ENCODE results near the gene CEMP1.

CEMP1 gene

DNA sequence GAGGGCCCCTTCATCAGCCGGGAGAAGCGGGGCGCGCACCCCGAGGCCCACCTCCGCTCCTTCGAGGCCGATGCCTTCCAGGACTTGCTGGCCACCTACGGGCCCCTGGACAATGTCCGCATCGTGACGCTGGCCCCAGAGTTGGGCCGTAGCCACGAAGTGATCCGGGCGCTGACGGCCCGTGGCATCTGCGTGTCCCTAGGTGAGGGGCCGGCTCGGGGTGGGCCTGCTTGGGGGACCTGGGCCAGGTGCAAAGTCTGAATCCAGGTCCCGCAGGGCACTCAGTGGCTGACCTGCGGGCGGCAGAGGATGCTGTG, 3.5 kb downstream of the CEMP1 start:
- Histone ChIP-seq H3K4me3 (ENCODE audit: low read depth, low read length) (no peak overlapping the region), H3K27me3 (ENCODE audit: control insufficient read depth, insufficient read depth, low read length) (no peaks in the 10 kb centered on the region), H3K9me3 (ENCODE audit: control insufficient read depth, insufficient read depth, low read length) (no peaks in the 10 kb centered on the region), H3K27ac (ENCODE audit: low read depth, low read length) (no peak overlapping the region), H3K36me3 (ENCODE audit: control insufficient read depth, insufficient read depth, low read length) (peaks cover 54% of the 10 kb centered on the region), H3K9ac (ENCODE audit: low read depth, low read length) (no peak overlapping the region), H3K4me1 (ENCODE audit: control insufficient read depth, insufficient read depth, low read length) (no peaks in the 10 kb centered on the region; the same call in 1 of the 2 replicates)

DNA sequence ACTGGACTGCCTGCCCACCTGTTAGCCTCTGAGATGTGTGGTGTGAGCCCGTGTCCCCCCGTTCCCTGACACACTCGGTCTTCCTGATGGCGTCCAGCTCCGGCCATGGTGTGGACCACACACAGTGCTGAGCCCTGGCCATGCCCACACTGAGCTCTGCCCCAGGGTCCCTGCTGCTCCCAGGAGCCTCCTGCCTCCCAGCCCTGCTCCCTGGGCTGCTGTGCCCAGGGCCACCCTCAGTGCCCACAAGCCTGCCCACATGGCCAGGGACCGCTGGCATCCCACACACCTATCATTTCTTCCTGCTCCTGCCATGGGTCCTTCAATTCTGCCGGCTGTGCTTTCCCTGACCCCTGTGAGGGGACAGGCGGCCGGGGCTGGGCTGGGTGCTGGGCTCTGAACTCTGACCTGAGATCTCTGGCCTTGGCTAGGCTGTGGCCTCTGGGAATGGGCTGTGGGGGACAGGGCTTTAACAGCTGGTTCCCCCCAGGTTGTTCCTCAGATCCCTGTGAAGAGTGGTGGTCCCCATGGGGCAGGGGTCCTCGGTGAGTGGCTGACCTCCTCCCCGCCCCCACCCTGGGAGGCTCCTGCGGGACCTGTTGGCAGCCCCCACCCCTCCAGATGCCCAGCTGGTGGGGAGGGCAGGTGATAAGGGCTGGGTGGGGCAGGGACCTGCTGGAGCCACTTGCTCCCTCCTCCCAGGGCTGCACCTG, 4.0 kb downstream of the CEMP1 start:
- no peaks in the 10 kb centered on the region for H3K27me3 ChIP-seq (ENCODE audit: control insufficient read depth, insufficient read depth, low read length)
- no peak overlapping the region for H3K9ac ChIP-seq (ENCODE audit: low read depth, low read length)
- no peaks in the 10 kb centered on the region for H3K9me3 ChIP-seq (ENCODE audit: control insufficient read depth, insufficient read depth, low read length)
- no peaks in the 10 kb centered on the region; the same call in 1 of the 2 replicates for H3K4me1 ChIP-seq (ENCODE audit: control insufficient read depth, insufficient read depth, low read length)
- H3K27ac ChIP-seq (ENCODE audit: low read depth, low read length) = no peak overlapping the region
- no peak overlapping the region for H3K4me3 ChIP-seq (ENCODE audit: low read depth, low read length)
- peaks cover 55% of the 10 kb centered on the region for H3K36me3 ChIP-seq (ENCODE audit: control insufficient read depth, insufficient read depth, low read length)

DNA sequence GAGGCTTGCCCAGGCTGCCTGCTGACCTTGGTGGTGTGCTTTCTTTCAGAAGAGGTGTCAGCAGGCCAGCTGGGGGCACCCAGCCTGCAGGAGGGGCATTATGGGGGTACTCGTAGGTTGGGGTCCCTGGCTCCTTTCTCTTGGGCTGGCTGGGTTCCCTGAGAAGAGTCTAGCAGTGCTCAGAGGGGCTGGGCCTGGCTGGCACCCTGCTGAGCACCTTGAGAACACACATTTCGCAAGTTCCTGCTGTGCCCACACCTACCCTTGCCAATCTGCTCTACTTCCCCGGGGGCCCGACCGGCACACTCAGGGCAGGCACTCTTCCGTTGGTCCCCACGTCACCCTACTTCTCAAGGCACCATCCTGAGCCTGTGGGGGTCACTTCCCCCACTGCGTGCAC, 5.1 kb downstream of the CEMP1 start:
- H3K36me3 ChIP-seq (ENCODE audit: control insufficient read depth, insufficient read depth, low read length) = peaks cover 59% of the 10 kb centered on the region
- H3K4me3 ChIP-seq (ENCODE audit: low read depth, low read length) = no peak overlapping the region
- H3K27me3 ChIP-seq (ENCODE audit: control insufficient read depth, insufficient read depth, low read length) = no peaks in the 10 kb centered on the region
- H3K9me3 ChIP-seq (ENCODE audit: control insufficient read depth, insufficient read depth, low read length) = no peaks in the 10 kb centered on the region
- H3K4me1 ChIP-seq (ENCODE audit: control insufficient read depth, insufficient read depth, low read length) = peaks cover 2% of the 10 kb centered on the region; the same call in 1 of the 2 replicates
- H3K27ac ChIP-seq (ENCODE audit: low read depth, low read length) = no peak overlapping the region
- no peak overlapping the region for H3K9ac ChIP-seq (ENCODE audit: low read depth, low read length)

DNA sequence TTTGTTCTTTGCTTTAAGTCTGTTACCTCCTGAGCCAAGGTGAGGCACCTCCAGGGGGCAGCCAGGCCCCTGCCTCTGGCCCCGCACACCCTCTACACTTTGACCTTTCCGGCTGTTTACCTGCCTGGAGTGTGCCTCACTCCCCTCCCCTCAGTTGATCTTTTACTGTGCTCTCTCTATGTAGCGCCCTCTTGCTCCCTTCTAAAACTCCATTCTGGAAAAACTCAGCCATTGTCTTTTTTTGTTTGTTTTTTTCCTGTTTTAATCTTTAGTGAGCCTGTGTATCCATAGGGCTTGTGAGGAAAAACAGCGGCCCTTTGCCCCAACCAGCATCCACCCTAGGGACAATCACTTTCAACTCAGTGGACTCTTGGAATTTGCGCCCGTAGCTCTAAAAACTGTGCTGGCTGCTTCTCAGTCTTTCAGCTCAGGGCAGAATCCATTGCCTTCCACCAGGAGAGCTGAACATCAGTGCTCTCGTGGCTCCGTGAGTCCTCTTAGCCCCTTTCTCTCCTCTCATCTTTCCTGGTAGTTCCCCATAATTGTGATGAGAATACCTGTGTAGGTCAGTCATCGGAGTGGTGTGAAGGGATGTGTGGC, 6.8 kb downstream of the CEMP1 start:
- no peak overlapping the region for H3K9ac ChIP-seq (ENCODE audit: low read depth, low read length)
- H3K9me3 ChIP-seq (ENCODE audit: control insufficient read depth, insufficient read depth, low read length) = no peaks in the 10 kb centered on the region
- no peaks in the 10 kb centered on the region for H3K27me3 ChIP-seq (ENCODE audit: control insufficient read depth, insufficient read depth, low read length)
- no peak overlapping the region for H3K27ac ChIP-seq (ENCODE audit: low read depth, low read length)
- H3K4me3 ChIP-seq (ENCODE audit: low read depth, low read length) = no peak overlapping the region
- peaks cover 6% of the 10 kb centered on the region; the same call in 1 of the 2 replicates for H3K4me1 ChIP-seq (ENCODE audit: control insufficient read depth, insufficient read depth, low read length)
- peaks cover 58% of the 10 kb centered on the region for H3K36me3 ChIP-seq (ENCODE audit: control insufficient read depth, insufficient read depth, low read length)

DNA sequence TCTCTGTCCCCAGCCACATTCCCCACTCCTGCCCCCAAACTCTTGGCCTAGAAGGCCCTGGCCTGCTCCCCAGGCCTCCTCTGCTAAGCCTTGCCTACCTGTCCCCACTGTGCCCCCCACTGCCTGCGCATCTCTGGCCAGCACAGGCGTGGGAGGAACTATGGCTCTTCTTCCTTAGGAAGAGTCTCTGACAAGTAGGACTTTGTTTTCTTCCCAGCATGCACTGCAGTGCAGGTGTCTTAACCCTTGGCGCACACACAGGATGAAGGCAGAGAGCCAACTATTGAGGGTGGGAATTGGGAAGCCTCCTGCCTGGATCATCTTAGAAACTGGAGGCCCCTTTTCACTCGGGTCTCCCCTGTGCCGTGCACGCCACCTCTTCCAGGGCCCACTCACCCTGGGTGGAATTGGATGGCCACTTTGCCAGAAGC, 7.4 kb downstream of the CEMP1 start:
- Histone ChIP-seq H3K36me3 (ENCODE audit: control insufficient read depth, insufficient read depth, low read length) (peaks cover 52% of the 10 kb centered on the region), H3K27me3 (ENCODE audit: control insufficient read depth, insufficient read depth, low read length) (no peaks in the 10 kb centered on the region), H3K4me3 (ENCODE audit: low read depth, low read length) (no peak overlapping the region), H3K9me3 (ENCODE audit: control insufficient read depth, insufficient read depth, low read length) (no peaks in the 10 kb centered on the region), H3K27ac (ENCODE audit: low read depth, low read length) (no peak overlapping the region), H3K4me1 (ENCODE audit: control insufficient read depth, insufficient read depth, low read length) (peaks cover 6% of the 10 kb centered on the region; the same call in 1 of the 2 replicates), H3K9ac (ENCODE audit: low read depth, low read length) (no peak overlapping the region)

DNA sequence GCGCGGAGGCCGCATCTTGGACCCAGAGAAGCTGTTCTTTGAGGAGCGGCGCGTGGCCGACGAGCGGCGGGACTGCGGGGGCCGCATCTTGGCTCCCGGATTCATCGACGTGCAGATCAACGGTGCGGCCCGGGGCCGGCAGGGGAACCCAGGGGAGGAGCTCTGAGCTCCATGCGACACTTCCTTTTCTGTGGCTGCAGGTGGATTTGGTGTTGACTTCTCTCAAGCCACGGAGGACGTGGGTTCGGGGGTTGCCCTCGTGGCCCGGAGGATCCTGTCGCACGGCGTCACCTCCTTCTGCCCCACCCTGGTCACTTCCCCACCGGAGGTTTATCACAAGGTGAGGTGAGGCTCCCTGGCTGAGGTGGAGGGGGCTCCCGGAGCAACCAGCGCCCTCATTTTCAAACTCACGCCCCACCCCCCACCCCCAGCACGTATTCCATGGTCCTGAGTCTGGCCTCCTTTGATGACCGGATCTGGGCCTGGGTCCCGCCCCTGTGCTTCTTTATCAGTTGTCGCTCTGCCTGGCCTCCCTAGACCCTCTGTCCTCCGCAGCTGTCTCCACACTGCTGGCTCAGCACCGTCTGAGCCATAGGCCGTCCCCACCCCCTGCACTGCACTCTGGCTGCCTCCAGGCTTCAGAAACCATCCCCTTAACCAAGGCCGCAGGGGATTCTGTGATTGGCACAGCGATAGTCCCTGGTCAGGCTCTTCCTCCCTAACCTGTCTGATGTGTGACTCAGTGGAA, 10.2 kb downstream of the CEMP1 start:
- H3K9ac ChIP-seq (ENCODE audit: low read depth, low read length) = peak overlapping the region; percentile 74
- peaks cover 6% of the 10 kb centered on the region; the same call in 1 of the 2 replicates for H3K4me1 ChIP-seq (ENCODE audit: control insufficient read depth, insufficient read depth, low read length)
- H3K36me3 ChIP-seq (ENCODE audit: control insufficient read depth, insufficient read depth, low read length) = peaks cover 32% of the 10 kb centered on the region
- H3K27ac ChIP-seq (ENCODE audit: low read depth, low read length) = peak overlapping the region; percentile 47
- H3K9me3 ChIP-seq (ENCODE audit: control insufficient read depth, insufficient read depth, low read length) = no peaks in the 10 kb centered on the region
- no peaks in the 10 kb centered on the region for H3K27me3 ChIP-seq (ENCODE audit: control insufficient read depth, insufficient read depth, low read length)
- H3K4me3 ChIP-seq (ENCODE audit: low read depth, low read length) = peak overlapping the region; percentile 73

DNA sequence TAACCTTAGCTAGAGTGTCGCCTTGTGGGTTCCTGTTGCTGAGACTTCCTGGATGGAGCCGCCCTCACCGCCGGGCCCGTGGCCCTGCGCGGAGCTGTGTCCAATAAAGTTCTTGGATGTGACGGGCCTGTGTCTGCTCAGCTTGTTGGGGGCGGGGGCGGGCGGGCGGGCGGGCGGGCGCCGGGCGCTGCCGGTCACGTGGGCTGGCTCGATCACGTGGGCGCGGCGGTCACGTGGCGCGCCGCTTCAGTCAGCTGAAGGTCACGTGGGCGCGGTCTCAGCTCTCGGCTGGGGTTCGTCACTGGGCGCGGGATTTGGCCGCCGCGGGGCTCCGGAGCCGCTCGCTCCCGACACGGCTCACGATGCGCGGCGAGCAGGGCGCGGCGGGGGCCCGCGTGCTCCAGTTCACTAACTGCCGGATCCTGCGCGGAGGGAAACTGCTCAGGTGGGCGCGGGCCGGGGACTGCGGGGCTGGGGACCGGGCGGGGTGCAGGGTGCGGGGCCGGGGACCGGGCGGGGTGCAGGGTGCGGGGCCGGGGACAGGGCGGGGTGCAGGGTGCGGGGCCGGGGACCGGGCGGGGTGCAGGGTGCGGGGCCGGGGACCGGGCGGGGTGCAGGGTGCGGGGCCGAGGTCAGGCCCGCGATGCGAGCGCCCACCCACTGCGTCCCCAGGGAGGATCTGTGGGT, 11.0 kb downstream of the CEMP1 start, which contains the start of gene AMDHD2:
AMDHD2 (plus strand) TSS at position 275 of the 687 bp plus-strand sequence; CDS start at position 363, 88 bp downstream.
- Histone ChIP-seq H3K4me3 (ENCODE audit: low read depth, low read length) (peak within 1 kb of the TSS; percentile 73), H3K27ac (ENCODE audit: low read depth, low read length) (peak within 1 kb of the TSS; percentile 59), H3K36me3 (ENCODE audit: control insufficient read depth, insufficient read depth, low read length) (peaks cover 30% of the 10 kb centered on the region), H3K9me3 (ENCODE audit: control insufficient read depth, insufficient read depth, low read length) (no peaks in the 10 kb centered on the region), H3K27me3 (ENCODE audit: control insufficient read depth, insufficient read depth, low read length) (no peaks in the 10 kb centered on the region), H3K4me1 (ENCODE audit: control insufficient read depth, insufficient read depth, low read length) (peaks cover 11% of the 10 kb centered on the region; the same call in 1 of the 2 replicates), H3K9ac (ENCODE audit: low read depth, low read length) (peak within 1 kb of the TSS; percentile 74)

DNA sequence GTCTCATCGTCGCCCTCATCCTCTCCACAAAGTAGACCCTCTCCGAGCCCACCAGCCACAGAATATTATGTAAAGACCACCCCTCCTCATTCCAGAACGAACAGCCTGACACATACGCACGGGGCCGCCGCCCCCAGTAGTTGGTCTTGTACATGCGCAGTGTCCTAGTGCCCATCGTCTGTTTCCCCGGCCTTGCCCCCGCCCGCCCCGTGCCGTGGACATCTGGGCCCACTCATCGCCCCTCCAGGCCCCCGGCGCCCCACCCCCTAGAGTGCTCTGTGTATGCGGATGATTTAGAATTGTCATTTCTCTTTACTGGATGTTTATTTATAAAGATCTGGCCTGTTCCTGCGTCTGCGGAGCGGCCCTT, 11.5 kb downstream of the CEMP1 start:
- Histone ChIP-seq H3K27me3 (ENCODE audit: control insufficient read depth, insufficient read depth, low read length) (no peaks in the 10 kb centered on the region), H3K9me3 (ENCODE audit: control insufficient read depth, insufficient read depth, low read length) (no peaks in the 10 kb centered on the region), H3K4me3 (ENCODE audit: low read depth, low read length) (peak overlapping the region; percentile 46; the same call in 1 of the 2 replicates), H3K4me1 (ENCODE audit: control insufficient read depth, insufficient read depth, low read length) (peaks cover 11% of the 10 kb centered on the region; the same call in 1 of the 2 replicates), H3K27ac (ENCODE audit: low read depth, low read length) (peak overlapping the region; percentile 51), H3K9ac (ENCODE audit: low read depth, low read length) (no peak overlapping the region), H3K36me3 (ENCODE audit: control insufficient read depth, insufficient read depth, low read length) (peaks cover 25% of the 10 kb centered on the region)

DNA sequence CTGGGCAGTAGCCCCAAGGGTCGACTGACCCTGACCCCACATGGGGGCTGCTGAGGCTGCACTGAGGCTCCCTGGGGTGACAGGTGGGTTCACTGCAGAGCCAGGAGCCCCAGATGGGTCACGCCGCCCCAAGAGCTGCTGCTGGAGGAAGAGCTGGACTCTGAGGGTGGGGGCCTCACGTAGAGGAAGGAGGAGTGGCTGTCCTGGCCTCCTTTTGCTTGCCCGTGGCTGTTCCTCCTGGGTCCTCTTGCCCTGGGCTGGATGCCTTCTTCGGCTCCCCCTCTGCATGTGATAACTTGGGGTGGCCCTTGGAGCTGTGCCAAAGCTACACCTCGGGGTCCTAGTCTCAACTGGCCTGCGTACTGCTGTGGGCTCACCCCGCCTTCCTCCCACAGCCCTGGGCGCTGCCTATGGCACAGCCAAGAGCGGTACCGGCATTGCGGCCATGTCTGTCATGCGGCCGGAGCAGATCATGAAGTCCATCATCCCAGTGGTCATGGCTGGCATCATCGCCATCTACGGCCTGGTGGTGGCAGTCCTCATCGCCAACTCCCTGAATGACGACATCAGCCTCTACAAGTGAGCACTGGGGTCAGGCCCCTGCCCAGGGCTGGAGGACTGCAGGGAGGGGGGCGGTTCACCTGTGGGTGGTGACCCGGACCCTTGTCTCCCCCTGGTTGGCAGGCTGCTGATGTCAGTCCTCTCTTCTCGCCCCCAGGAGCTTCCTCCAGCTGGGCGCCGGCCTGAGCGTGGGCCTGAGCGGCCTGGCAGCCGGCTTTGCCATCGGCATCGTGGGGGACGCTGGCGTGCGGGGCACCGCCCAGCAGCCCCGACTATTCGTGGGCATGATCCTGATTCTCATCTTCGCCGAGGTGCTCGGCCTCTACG, 12.1 kb downstream of the CEMP1 start:
- Histone ChIP-seq H3K36me3 (ENCODE audit: control insufficient read depth, insufficient read depth, low read length) (peaks cover 19% of the 10 kb centered on the region), H3K9me3 (ENCODE audit: control insufficient read depth, insufficient read depth, low read length) (no peaks in the 10 kb centered on the region), H3K9ac (ENCODE audit: low read depth, low read length) (no peak overlapping the region), H3K4me1 (ENCODE audit: control insufficient read depth, insufficient read depth, low read length) (peaks cover 11% of the 10 kb centered on the region; the same call in 1 of the 2 replicates), H3K27ac (ENCODE audit: low read depth, low read length) (no peak overlapping the region), H3K4me3 (ENCODE audit: low read depth, low read length) (no peak overlapping the region), H3K27me3 (ENCODE audit: control insufficient read depth, insufficient read depth, low read length) (no peaks in the 10 kb centered on the region)
